Hematopoietic multipotent progenitor cell treated with erythropoietin and hydrocortisone succinate and interleukin-3 and kit ligand, for 4 days (in vitro differentiated cells): ENCODE results near the gene SLC5A8.

ENCODE experiments used
- DNase-seq: peaks from one replicate; pipeline ENCODE4 v3.0.0-alpha.2; 2015

The SLC5A8 gene

GRCh38 chr12:101209319-101210302 lies at the start of gene SLC5A8:
Gene SLC5A8, minus strand, starts transcription at chr12:101210238. Its CDS starts 390 bp downstream, at chr12:101209848.
- no peak for DNase-seq

GRCh38 chr12:101257357-101257756 lies 47.3 kb upstream of the SLC5A8 start:
- no peak for DNase-seq

GRCh38 chr12:101256266-101256665 lies 46.2 kb upstream of the SLC5A8 start:
- DNase-seq, result no peak

- no peak for DNase-seq
These were observed 33.6 kb upstream of the SLC5A8 start for GRCh38 chr12:101243616-101244015.

GRCh38 chr12:101243074-101243473 lies 33.0 kb upstream of the SLC5A8 start:
- DNase-seq, result no peak

GRCh38 chr12:101238800-101239329 lies 28.8 kb upstream of the SLC5A8 start:
- DNase-seq, result no peak

GRCh38 chr12:101238306-101238705 lies 28.3 kb upstream of the SLC5A8 start:
- DNase-seq, result no peak

- DNase-seq, result no peak
These were observed 25.6 kb upstream of the SLC5A8 start for GRCh38 chr12:101235686-101236085.

- no peak for DNase-seq
These were observed 21.6 kb upstream of the SLC5A8 start for GRCh38 chr12:101231636-101232035.

GRCh38 chr12:101230547-101230946 lies 20.5 kb upstream of the SLC5A8 start:
- no peak for DNase-seq

- no peak for DNase-seq
These were observed 19.8 kb upstream of the SLC5A8 start for GRCh38 chr12:101229841-101230241.

- no peak for DNase-seq
These were observed 11.3 kb upstream of the SLC5A8 start for GRCh38 chr12:101221301-101221700.

GRCh38 chr12:101216810-101217209 lies 6.8 kb upstream of the SLC5A8 start:
- no peak for DNase-seq

GRCh38 chr12:101207086-101207780 lies 2.8 kb downstream of the SLC5A8 start:
- no peak for DNase-seq

GRCh38 chr12:101204602-101205304 lies 5.3 kb downstream of the SLC5A8 start:
- no peak for DNase-seq

GRCh38 chr12:101200824-101201223 lies 9.2 kb downstream of the SLC5A8 start:
- DNase-seq, result no peak

- no peak for DNase-seq
These were observed 9.9 kb downstream of the SLC5A8 start for GRCh38 chr12:101200145-101200544.

- peak; percentile 40 for DNase-seq
These were observed 23.7 kb downstream of the SLC5A8 start for GRCh38 chr12:101186291-101186690.

- DNase-seq, result no peak
These were observed 28.3 kb downstream of the SLC5A8 start for GRCh38 chr12:101181776-101182175.

- no peak for DNase-seq
These were observed 35.5 kb downstream of the SLC5A8 start for GRCh38 chr12:101174541-101174940.

- no peak for DNase-seq
These were observed 36.8 kb downstream of the SLC5A8 start for GRCh38 chr12:101173197-101173749.

GRCh38 chr12:101172316-101172715 lies 37.7 kb downstream of the SLC5A8 start:
- DNase-seq, result peak; percentile 11

GRCh38 chr12:101168001-101168400 lies 42.0 kb downstream of the SLC5A8 start:
- DNase-seq, result no peak
